ENCODE results near the gene PPAN.

The PPAN gene

GRCh38 chr19:10141479-10141878 is 35.3 kb downstream of the PPAN start:
- TF ChIP-seq JUND (IDR thresholded peaks at IDR 0.05; ENCODE audit: low read depth), result no peak
- in situ Hi-C loops (cut with HindIII; ENCODE audit: low pct_unique_long_range_greater_than_20kb, low sequenced_read_pairs), result no loop called here
- DNase-seq (ENCODE audit: low read depth in 1 of 2, low spot score in 1 of 2), result no peak

GRCh38 chr19:10141973-10142372 is 35.8 kb downstream of the PPAN start:
- TF ChIP-seq JUND (IDR thresholded peaks at IDR 0.05; ENCODE audit: low read depth), result no peak
- in situ Hi-C loops (cut with HindIII; ENCODE audit: low pct_unique_long_range_greater_than_20kb, low sequenced_read_pairs), result no loop called here
- no peak for DNase-seq (ENCODE audit: low read depth in 1 of 2, low spot score in 1 of 2)

- TF ChIP-seq JUND (IDR thresholded peaks at IDR 0.05; ENCODE audit: low read depth), result no peak
- no peak for DNase-seq (ENCODE audit: low read depth in 1 of 2, low spot score in 1 of 2)
- in situ Hi-C loops (cut with HindIII; ENCODE audit: low pct_unique_long_range_greater_than_20kb, low sequenced_read_pairs), result no loop called here
Measured at GRCh38 chr19:10142701-10143375, 36.7 kb downstream of the PPAN start.

DNA sequence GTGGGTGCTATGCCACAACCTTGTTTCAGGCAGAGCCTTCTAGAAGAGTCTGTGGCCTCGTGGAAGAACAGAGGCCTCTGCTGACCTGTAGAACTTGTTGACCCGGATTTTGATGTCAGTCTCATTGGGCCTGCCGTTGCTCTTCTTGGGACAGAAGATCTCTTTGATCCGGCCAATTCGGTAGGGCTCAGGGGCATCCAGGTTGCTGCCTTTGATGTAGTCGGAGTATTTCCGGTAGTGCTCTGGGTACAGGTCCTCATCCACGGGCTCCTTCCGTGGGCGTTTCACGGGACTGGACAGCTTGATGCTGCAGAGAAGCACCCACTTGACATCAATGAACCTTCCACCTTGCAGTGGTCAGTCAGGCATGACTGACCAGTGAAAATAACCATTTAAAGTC is 37.5 kb downstream of the PPAN start:
- DNase-seq (ENCODE audit: low read depth in 1 of 2, low spot score in 1 of 2), result no peak
- in situ Hi-C loops (cut with HindIII; ENCODE audit: low pct_unique_long_range_greater_than_20kb, low sequenced_read_pairs), result no loop called here
- no peak for TF ChIP-seq JUND (IDR thresholded peaks at IDR 0.05; ENCODE audit: low read depth)

- TF ChIP-seq JUND (IDR thresholded peaks at IDR 0.05; ENCODE audit: low read depth), result no peak
- no peak for DNase-seq (ENCODE audit: low read depth in 1 of 2, low spot score in 1 of 2)
- in situ Hi-C loops (cut with HindIII; ENCODE audit: low pct_unique_long_range_greater_than_20kb, low sequenced_read_pairs), result no loop called here
Measured at GRCh38 chr19:10144361-10144760, 38.2 kb downstream of the PPAN start.

- TF ChIP-seq JUND (IDR thresholded peaks at IDR 0.05; ENCODE audit: low read depth), result no peak
- in situ Hi-C loops (cut with HindIII; ENCODE audit: low pct_unique_long_range_greater_than_20kb, low sequenced_read_pairs), result no loop called here
- DNase-seq (ENCODE audit: low read depth in 1 of 2, low spot score in 1 of 2), result no peak
Measured at GRCh38 chr19:10145031-10145430, 38.9 kb downstream of the PPAN start.

- in situ Hi-C loops (cut with HindIII; ENCODE audit: low pct_unique_long_range_greater_than_20kb, low sequenced_read_pairs), result no loop called here
Measured at GRCh38 chr19:10146142-10146541, 40.0 kb downstream of the PPAN start.

DNA sequence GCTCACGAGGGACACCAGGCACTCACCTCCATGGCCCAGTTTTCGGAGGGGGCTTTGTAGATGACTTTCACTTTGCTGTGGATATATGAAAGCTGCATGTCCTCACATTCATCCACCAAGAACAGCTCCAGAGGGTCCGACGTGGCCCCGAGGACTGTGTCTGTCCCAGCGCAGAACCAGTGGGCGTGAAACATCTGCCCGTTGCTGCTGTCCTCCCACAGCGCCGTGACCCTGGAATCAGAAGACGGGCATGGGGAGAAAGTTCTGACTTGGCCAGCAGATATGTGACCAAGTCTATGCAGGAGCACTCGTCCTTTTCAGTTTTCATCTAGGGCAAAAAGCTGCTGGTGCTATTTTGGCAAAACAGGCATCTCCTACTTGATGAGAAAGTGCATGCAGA is 43.3 kb downstream of the PPAN start:
- no peak for DNase-seq (ENCODE audit: low read depth in 1 of 2, low spot score in 1 of 2)
- in situ Hi-C loops (cut with HindIII; ENCODE audit: low pct_unique_long_range_greater_than_20kb, low sequenced_read_pairs), result no loop called here
- TF ChIP-seq JUND (IDR thresholded peaks at IDR 0.05; ENCODE audit: low read depth), result no peak

More at GRCh38 chr19:10146142-10146541, 40.0 kb downstream of the PPAN start:
- TF ChIP-seq JUND (IDR thresholded peaks at IDR 0.05; ENCODE audit: low read depth), result no peak
- no peak for DNase-seq (ENCODE audit: low read depth in 1 of 2, low spot score in 1 of 2)

DNA sequence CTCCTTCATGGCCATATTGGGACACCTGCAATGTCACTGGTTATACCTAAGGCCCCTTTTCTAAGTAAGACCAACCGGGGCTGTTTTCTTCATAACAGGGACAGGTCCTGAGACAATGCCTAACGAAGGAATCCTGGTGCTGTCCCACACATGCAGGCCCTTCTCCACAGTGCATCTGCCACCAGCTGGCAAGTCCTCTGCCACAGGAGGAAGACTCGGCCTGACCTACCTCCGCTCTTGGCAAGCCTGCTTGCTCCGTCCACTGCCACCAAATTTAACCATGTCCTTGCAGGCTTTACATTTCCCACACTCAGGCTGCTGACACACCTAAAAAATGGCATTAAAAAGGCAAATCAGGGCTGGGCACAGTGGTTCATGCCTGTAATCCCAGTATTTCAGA is 45.4 kb downstream of the PPAN start:
- DNase-seq (ENCODE audit: low read depth in 1 of 2, low spot score in 1 of 2), result no peak
- in situ Hi-C loops (cut with HindIII; ENCODE audit: low pct_unique_long_range_greater_than_20kb, low sequenced_read_pairs), result no loop called here
- TF ChIP-seq JUND (IDR thresholded peaks at IDR 0.05; ENCODE audit: low read depth), result no peak

DNA sequence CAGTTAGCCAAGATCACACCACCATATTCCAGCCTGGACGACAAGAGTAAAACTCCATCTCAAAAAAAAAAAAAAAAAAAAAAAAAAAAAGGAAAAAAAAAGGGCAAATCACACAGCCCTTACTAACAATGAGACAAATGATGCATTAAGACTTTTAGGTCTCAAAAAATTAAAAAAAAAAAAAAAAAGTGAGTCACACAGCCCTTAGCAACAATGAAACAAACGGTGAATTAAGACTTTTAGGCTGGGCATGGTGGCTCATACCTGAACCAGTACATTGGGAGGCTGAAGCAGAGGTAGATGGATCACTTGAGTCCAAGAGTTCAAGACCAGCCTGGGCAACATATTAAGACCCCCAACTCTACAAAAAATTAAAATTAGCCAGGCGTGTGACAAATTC is 45.9 kb downstream of the PPAN start:
- TF ChIP-seq JUND (IDR thresholded peaks at IDR 0.05; ENCODE audit: low read depth), result no peak
- in situ Hi-C loops (cut with HindIII; ENCODE audit: low pct_unique_long_range_greater_than_20kb, low sequenced_read_pairs), result no loop called here
- DNase-seq (ENCODE audit: low read depth in 1 of 2, low spot score in 1 of 2), result no peak

DNA sequence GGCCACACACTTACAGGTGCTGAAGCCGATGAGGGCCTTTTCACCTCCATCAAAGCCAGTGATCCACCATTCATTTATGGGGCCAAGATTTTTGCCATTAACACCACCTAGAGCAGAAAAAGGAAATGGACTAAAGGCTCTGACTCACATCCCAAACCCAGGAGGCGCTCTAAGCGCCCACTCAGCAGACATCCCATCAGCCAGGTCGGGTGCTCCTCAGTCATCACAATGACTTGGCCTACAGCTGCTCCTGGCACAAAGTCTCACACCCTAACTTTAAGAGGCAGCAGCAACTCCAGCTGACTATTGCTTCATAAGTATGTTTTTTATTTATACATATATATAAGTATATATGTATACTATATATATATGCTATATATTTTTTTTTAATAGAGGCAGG is 49.7 kb downstream of the PPAN start:
- no peak for TF ChIP-seq JUND (IDR thresholded peaks at IDR 0.05; ENCODE audit: low read depth)
- DNase-seq (ENCODE audit: low read depth in 1 of 2, low spot score in 1 of 2), result no peak
- in situ Hi-C loops (cut with HindIII; ENCODE audit: low pct_unique_long_range_greater_than_20kb, low sequenced_read_pairs), result no loop called here

GRCh38 chr19:10158071-10158470 is 51.9 kb downstream of the PPAN start:
- DNase-seq (ENCODE audit: low read depth in 1 of 2, low spot score in 1 of 2), result no peak
- TF ChIP-seq JUND (IDR thresholded peaks at IDR 0.05; ENCODE audit: low read depth), result no peak
- in situ Hi-C loops (cut with HindIII; ENCODE audit: low pct_unique_long_range_greater_than_20kb, low sequenced_read_pairs), result no loop called here

- no peak for TF ChIP-seq JUND (IDR thresholded peaks at IDR 0.05; ENCODE audit: low read depth)
- no peak for DNase-seq (ENCODE audit: low read depth in 1 of 2, low spot score in 1 of 2)
- in situ Hi-C loops (cut with HindIII; ENCODE audit: low pct_unique_long_range_greater_than_20kb, low sequenced_read_pairs), result no loop called here
Measured at GRCh38 chr19:10158485-10158884, 52.3 kb downstream of the PPAN start.

DNA sequence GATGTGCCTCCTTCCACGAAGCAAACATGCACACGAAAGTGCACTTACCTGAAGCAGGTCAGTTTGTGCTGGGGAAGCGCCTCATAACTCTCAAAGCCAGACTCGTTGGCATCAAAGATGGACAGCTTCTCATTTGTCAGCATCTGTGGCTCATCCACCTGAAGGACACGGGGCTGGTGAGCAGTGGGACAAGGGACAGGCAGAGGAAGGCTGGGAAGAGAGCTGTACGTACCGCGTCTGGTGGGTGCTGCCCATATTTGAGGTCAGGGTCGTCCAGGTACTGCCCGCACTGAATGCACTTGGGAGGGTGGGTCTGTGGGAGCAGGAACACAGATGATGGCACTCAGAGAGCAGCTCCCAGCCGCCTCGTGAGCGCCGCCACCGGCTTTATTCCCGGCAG is 53.4 kb downstream of the PPAN start:
- no peak for DNase-seq (ENCODE audit: low read depth in 1 of 2, low spot score in 1 of 2)
- in situ Hi-C loops (cut with HindIII; ENCODE audit: low pct_unique_long_range_greater_than_20kb, low sequenced_read_pairs), result no loop called here
- no peak for TF ChIP-seq JUND (IDR thresholded peaks at IDR 0.05; ENCODE audit: low read depth)
